ENCODE results near the gene MRPL40.

DNA sequence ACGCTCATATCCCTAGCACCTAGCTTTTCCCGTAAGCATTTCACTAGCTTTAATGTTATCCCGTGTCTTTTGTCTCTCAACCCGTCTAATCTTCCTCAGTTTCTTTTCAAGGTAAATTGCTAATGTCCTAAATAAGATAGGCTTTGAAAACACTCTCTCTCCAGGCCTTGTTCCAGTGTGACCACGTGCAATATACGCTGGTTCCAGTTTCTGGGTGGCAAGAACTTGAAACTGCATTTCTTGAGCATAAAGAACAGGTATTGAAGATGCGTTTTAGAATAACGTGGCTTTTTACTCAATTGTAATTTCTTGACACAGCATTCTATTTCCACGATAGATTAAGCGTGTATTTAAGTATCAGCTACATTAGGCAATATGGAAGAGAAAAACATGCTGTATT is 48.4 kb downstream of the MRPL40 start:
- TF ChIP-seq POLR2A (IDR thresholded peaks at IDR 0.05; ENCODE audit: low read depth): no peak
- TF ChIP-seq, protein P1, sequence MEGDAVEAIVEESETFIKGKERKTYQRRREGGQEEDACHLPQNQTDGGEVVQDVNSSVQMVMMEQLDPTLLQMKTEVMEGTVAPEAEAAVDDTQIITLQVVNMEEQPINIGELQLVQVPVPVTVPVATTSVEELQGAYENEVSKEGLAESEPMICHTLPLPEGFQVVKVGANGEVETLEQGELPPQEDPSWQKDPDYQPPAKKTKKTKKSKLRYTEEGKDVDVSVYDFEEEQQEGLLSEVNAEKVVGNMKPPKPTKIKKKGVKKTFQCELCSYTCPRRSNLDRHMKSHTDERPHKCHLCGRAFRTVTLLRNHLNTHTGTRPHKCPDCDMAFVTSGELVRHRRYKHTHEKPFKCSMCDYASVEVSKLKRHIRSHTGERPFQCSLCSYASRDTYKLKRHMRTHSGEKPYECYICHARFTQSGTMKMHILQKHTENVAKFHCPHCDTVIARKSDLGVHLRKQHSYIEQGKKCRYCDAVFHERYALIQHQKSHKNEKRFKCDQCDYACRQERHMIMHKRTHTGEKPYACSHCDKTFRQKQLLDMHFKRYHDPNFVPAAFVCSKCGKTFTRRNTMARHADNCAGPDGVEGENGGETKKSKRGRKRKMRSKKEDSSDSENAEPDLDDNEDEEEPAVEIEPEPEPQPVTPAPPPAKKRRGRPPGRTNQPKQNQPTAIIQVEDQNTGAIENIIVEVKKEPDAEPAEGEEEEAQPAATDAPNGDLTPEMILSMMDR (IDR thresholded peaks at IDR 0.05): no peak
